IPS-NIHi7 (cell line): ENCODE measurements around the gene SEMA5A.

ENCODE experiments used
- DNase-seq: peaks from one replicate; pipeline ENCODE4 v3.0.0; 2012; ENCODE audit warnings: mixed read lengths; ENCODE audit errors: extremely low spot score

SEMA5A gene

DNA sequence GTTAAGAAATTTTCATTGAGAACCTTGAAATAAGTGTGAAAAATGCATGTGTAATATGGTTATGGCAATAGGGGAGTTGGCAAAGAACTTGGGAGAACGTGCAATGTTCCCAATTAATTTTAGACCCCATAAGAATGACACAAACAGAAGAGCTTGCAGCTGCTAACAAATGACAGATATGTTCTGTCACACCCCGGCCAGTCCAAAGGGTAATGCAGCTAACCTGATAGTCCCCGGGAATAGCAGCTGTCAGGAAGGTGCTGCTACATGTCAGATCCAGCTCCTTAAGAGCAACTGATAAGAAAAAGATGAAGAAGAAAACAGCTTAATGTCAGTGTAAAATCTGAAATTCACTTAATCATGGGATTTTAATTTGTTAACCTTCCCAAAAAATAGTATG lies 30.4 kb downstream of the SEMA5A start:
- DNase-seq, result no peak

DNA sequence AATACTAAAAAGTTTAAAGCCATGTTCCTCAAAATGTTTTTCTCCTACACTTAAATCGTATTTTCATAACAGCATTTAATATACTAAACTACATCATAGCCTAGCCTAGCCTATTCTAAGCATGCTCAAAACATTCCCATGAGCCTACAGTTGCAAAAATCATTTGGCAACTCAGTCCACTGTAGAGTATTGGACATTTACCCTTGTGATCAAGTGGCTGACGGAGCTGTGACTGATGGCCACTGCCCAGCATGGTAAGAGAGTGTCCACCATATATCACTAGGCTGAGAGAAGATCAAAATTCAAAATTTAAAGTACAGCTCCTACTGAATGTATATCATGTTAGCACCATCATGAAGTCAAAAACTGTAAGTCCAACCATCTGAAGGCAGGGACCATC lies 30.9 kb downstream of the SEMA5A start:
- no peak for DNase-seq

DNA sequence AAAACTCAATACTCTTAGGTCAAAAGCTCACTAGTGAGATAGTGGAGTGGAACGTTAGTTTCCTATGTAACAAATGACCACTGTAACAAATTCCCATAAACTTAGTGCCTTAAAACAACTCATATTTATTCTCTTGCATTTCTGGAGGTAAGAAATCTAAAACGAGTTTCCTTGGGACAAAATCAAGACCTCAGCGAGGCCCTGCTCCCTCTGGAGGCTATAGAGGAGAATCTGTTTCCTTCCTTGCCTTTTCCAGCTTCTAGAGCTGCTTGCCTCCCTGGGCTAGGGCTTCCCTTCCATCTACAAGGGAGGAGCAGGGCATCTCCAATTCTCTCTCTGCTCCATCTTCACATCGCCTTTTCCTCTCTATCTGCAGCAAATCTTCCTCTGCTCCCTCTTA lies 32.0 kb downstream of the SEMA5A start:
- peak; percentile 26 for DNase-seq

DNA sequence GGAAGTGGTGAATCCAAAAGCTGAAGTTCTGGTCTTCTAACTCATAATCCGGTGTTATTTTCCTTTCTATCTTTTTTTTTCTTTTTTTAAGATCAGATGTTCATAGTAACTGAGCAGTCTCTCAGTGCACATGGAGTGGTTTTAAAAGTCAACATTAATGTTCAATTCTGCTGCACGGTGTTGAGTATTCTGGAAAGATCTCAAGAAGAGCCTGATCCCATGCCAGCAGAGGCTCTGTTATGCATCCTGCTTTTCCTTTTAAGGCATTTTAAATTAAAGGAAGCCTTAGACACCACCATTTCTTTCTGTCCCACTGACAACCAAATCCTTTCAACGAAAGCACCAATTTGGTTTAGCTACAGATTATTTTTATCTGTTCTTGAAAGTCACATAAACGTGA lies 33.4 kb downstream of the SEMA5A start:
- DNase-seq, result no peak

DNA sequence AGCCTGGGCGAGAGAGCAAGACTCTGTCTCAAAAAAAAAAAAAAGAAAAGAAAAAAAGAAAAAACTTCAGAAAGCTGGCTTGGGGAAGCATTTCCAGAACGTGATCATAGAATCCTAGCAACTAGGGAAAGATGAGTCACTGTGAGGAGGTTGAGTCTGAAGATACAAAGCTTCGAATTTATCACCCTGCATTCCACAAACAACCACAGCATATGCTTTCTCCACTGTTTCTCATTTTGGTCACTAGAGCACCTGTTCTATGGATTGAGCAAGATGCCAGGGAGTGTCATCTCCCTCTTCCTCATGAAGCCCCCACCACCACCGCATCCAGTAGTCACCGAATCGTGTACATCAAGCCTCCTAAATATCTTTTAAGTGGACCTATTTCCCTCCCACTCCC lies 37.9 kb downstream of the SEMA5A start:
- no peak for DNase-seq

DNA sequence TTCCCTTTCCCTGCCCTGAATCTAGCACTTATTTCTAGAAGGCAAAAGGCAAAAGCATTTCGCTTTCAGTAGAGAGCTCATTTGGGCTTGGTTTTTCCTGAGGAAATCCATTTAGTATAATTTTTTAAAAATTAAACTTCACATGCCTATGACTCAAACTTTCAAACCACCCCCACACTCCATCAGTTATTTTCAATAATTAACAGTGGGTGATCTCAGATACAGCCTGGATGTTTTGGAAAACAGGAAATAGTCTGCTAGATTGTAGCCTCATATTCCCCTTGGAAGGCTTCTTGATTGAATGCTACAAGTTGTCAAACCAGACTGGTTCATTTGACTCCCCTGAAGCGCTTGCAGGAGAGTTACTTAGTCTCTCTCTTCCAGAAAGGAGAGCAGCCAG lies 40.6 kb downstream of the SEMA5A start:
- DNase-seq, result no peak

GRCh38 chr5:9502864-9503263 lies 43.0 kb downstream of the SEMA5A start:
- DNase-seq, result no peak

DNA sequence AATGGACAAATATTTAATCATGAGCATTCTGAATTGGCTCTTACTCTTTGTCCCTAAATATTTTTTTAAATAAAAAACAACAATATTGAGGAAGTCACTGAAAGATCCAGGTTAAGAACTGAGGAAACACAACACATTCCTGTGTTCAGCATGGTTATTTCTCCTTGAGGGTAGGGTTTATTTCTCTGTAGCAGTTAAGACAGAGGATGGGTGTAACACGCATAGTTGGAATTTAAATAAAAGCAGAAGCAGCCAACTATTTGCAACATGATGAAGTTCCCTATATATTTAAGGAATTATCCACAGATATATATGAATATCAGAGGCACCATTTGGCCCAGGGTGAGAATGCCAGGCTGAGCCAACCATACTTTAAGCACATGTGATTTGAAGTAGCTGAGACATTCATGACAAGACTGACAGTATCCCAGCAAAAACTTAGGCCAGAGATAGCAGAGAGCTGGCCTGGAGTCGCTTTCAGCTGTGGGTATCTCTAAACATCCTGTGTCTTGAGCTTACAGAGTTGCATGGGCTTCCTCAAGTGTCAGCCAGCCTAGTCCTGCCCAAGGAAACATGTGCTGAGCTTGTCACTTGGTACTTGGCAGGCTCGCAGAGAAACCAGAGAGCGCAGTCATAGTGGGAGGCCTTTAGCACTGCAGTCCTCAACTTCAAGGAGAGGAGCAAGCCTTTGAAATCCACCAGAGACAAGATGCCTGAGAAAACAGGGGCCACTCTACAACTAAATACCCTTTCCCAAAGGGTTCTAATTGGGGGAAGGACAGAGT lies 43.6 kb downstream of the SEMA5A start:
- no peak for DNase-seq

DNA sequence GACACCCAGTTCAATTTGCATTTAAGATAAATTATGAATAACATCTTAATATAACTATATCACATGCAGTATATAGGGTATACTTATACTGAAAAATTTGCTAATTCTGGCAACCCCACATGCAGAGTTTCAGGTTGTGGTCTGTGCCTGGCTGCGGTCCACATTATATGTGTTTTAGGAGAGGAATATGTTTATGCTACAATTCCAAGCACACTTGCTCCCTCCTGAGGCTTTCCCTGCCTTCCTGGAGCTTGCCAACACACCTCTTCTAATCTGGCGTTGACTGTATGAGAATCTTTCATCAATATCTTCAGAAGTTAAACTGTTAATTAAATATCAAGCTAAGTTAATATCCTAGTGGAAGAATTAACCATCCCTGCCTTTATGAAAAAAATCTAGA lies 45.2 kb downstream of the SEMA5A start:
- no peak for DNase-seq

GRCh38 chr5:9500193-9500592 lies 45.7 kb downstream of the SEMA5A start:
- DNase-seq, result no peak

- DNase-seq, result no peak
Observed at GRCh38 chr5:9499498-9499876, 46.4 kb downstream of the SEMA5A start.

- DNase-seq, result peak; percentile 70
Observed at GRCh38 chr5:9498541-9499497, 47.1 kb downstream of the SEMA5A start.

GRCh38 chr5:9497347-9497746 lies 48.5 kb downstream of the SEMA5A start:
- DNase-seq, result no peak

- no peak for DNase-seq
Observed at GRCh38 chr5:9496801-9497200, 49.1 kb downstream of the SEMA5A start.

- no peak for DNase-seq
Observed at GRCh38 chr5:9495121-9495520, 50.8 kb downstream of the SEMA5A start.

DNA sequence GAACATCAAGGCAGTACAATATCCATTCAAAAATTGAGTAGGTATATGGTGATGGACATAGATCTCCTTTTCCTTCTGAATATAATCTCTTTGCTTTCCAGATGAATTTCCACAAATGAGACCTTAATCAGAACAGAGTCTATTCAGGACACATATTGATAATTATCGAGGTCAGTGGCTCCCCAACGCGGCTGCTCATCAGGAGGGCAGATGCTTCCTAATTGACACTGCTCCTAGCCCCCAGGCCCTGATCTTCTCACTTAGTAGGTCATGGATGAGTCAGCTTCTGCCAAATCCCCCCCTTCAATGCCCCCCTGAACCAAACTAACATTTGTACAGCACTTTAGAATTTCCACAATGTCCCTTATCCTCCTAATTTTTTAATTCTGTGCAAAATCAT lies 51.6 kb downstream of the SEMA5A start:
- no peak for DNase-seq

GRCh38 chr5:9490494-9491097 lies 55.3 kb downstream of the SEMA5A start:
- DNase-seq, result no peak

DNA sequence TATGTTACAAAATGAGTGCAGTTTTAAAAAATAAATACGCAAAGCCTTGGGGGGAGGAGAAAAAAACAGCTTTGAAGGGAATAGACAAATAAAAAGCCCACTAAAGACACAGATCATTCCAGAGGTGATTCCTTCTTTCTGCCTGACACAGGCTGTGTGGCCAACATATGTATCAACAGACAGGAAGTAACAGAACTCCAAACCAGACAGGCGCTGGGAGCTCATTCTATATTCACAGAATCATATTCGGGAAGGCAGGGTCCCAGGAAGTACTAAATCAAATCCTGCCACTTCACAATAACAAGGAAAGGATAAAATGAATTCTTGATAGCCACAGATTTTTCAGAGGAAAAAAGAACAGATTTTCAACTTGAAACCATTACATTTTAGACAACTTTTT lies 62.1 kb downstream of the SEMA5A start:
- DNase-seq, result no peak

GRCh38 chr5:9483243-9483642 lies 62.6 kb downstream of the SEMA5A start:
- no peak for DNase-seq

- no peak for DNase-seq
Observed at GRCh38 chr5:9482381-9482780, 63.5 kb downstream of the SEMA5A start.

DNA sequence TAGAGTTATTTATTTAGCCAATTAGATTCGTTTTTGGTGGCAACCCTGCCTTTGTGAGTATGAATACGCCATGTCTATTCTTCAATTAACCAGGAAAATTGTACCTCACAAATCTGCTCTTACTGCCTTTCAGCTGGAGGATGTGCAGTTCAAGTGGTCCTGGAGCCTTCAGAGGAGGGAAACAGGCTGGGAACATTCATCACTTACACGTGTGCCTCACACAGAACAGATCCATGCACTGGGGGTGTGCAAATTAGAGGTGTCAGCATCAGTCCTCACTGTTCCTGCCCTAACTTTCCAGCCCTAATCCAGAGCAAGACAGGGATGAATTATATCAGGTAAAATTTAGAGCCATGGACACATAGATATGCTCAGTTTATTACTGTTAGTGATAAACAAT lies 65.4 kb downstream of the SEMA5A start:
- DNase-seq, result no peak

DNA sequence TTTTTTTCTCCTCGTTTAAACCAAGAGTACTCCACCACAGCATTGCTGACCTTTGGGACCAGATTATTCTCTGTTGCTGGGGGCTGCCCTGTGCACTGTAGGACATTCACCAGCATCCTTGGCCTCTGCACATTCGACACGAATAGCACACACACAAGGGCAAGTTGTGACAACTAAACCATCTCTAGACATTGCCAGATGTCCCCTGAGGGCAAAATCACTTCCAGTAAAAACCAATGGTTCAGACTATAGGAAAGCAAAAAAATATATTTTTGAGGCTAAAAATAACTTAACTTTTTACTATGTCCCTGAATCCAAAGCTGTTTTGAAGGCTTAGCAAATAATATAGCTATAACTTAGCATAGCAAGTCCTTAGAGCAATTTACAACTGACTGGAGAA lies 65.9 kb downstream of the SEMA5A start:
- DNase-seq, result no peak

GRCh38 chr5:9479361-9479760 lies 66.5 kb downstream of the SEMA5A start:
- no peak for DNase-seq
